ENCODE measurements around the gene IGF2BP1.
"Not testable (repeated sequence)": the region's sequence is repeated elsewhere in the genome, so short reads cannot be mapped to it uniquely, and the experiment has no call there.

IGF2BP1 gene

GRCh38 chr17:49079840-49080663 lies 82.9 kb downstream of the IGF2BP1 start:
- Histone ChIP-seq H3K27me3 (ENCODE audit: insufficient read depth, poor library complexity, severe bottlenecking) (peaks cover 3% of the 10 kb centered on the region), H3K27ac (replicated peaks) (no peak overlapping the region), H3K4me3 (replicated peaks; ENCODE audit: insufficient read depth, low read length) (no peak overlapping the region)
- DNase-seq (ENCODE audit: low read depth in 1 of 2, low spot score in 1 of 2), result no peak
- no peak for TF ChIP-seq GABPA (IDR thresholded peaks at IDR 0.05; ENCODE audit: low read depth)
- TF ChIP-seq POLR2AphosphoS5 (IDR thresholded peaks at IDR 0.05; ENCODE audit: low read depth), result no peak
- TF ChIP-seq REST (IDR thresholded peaks at IDR 0.05; ENCODE audit: insufficient replicate concordance, low read depth), result no peak
- no peak for TF ChIP-seq CTCF (IDR thresholded peaks at IDR 0.05; ENCODE audit: insufficient read depth, low read length)
- TF ChIP-seq SPI1 (IDR thresholded peaks at IDR 0.05; ENCODE audit: borderline replicate concordance, low read depth), result no peak

- no peak for TF ChIP-seq POLR2AphosphoS5 (IDR thresholded peaks at IDR 0.05; ENCODE audit: low read depth)
- no peak for TF ChIP-seq REST (IDR thresholded peaks at IDR 0.05; ENCODE audit: insufficient replicate concordance, low read depth)
- no peak for TF ChIP-seq SPI1 (IDR thresholded peaks at IDR 0.05; ENCODE audit: borderline replicate concordance, low read depth)
- TF ChIP-seq GABPA (IDR thresholded peaks at IDR 0.05; ENCODE audit: low read depth), result no peak
- TF ChIP-seq CTCF (IDR thresholded peaks at IDR 0.05; ENCODE audit: insufficient read depth, low read length), result no peak
- Histone ChIP-seq H3K4me3 (replicated peaks; ENCODE audit: insufficient read depth, low read length) (no peak overlapping the region), H3K27ac (replicated peaks) (no peak overlapping the region), H3K27me3 (ENCODE audit: insufficient read depth, poor library complexity, severe bottlenecking) (peaks cover 3% of the 10 kb centered on the region)
- DNase-seq (ENCODE audit: low read depth in 1 of 2, low spot score in 1 of 2), result no peak
These were observed 85.0 kb downstream of the IGF2BP1 start for GRCh38 chr17:49082231-49082630.

GRCh38 chr17:49085046-49085445 lies 87.9 kb downstream of the IGF2BP1 start:
- H3K4me3 ChIP-seq (replicated peaks; ENCODE audit: insufficient read depth, low read length); DNase-seq (ENCODE audit: low read depth in 1 of 2, low spot score in 1 of 2); H3K27me3 ChIP-seq (ENCODE audit: insufficient read depth, poor library complexity, severe bottlenecking); H3K27ac ChIP-seq (replicated peaks): not testable (repeated sequence)

GRCh38 chr17:49085565-49086315 lies 88.6 kb downstream of the IGF2BP1 start:
- Histone ChIP-seq H3K27ac (replicated peaks) (no peak overlapping the region), H3K4me3 (replicated peaks; ENCODE audit: insufficient read depth, low read length) (no peak overlapping the region), H3K27me3 (ENCODE audit: insufficient read depth, poor library complexity, severe bottlenecking) (peaks cover 3% of the 10 kb centered on the region)
- no peak for TF ChIP-seq POLR2AphosphoS5 (IDR thresholded peaks at IDR 0.05; ENCODE audit: low read depth)
- no peak for TF ChIP-seq SPI1 (IDR thresholded peaks at IDR 0.05; ENCODE audit: borderline replicate concordance, low read depth)
- no peak for TF ChIP-seq CTCF (IDR thresholded peaks at IDR 0.05; ENCODE audit: insufficient read depth, low read length)
- TF ChIP-seq GABPA (IDR thresholded peaks at IDR 0.05; ENCODE audit: low read depth), result no peak
- no peak for TF ChIP-seq REST (IDR thresholded peaks at IDR 0.05; ENCODE audit: insufficient replicate concordance, low read depth)
- DNase-seq (ENCODE audit: low read depth in 1 of 2, low spot score in 1 of 2), result no peak

Data from HL-60 (cell line).